ENCODE data around the gene ADARB2.

The ADARB2 gene

DNA sequence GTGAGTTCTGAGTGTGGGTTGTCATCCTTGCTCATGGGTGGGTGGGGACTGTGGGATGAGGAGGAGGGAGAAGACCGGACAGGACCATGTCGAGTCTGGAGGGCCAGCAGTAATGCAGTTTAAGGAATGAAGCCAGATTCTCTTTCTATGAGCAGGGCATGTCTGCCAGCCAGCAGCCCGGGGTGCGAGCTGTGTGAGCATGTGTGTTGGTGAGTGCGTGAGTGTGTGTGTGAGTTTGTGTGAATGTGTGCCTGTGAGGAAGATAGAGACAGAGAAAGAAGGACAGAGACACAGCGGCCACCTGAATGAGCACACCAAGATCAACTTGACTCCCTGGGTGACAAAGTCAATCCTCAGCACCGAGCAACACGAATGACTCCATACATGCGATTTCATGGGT, 52.3 kb downstream of the ADARB2 start:
- Histone ChIP-seq H3K27me3 (replicated peaks; ENCODE audit: control insufficient read depth, insufficient read depth, low read length) (no peaks in the 10 kb centered on the region), H3K4me3 (ENCODE audit: low read length) (no peak overlapping the region), H3K4me1 (ENCODE audit: control insufficient read depth, insufficient read depth, low read length) (no peaks in the 10 kb centered on the region), H3K9ac (ENCODE audit: low read length) (no peak overlapping the region), H3K36me3 (ENCODE audit: control insufficient read depth, insufficient read depth, low read length, severe bottlenecking) (no peaks in the 10 kb centered on the region), H3K9me3 (ENCODE audit: control insufficient read depth, low read length) (no peaks in the 10 kb centered on the region)
- DNase-seq (ENCODE audit: low read depth): no peak

DNA sequence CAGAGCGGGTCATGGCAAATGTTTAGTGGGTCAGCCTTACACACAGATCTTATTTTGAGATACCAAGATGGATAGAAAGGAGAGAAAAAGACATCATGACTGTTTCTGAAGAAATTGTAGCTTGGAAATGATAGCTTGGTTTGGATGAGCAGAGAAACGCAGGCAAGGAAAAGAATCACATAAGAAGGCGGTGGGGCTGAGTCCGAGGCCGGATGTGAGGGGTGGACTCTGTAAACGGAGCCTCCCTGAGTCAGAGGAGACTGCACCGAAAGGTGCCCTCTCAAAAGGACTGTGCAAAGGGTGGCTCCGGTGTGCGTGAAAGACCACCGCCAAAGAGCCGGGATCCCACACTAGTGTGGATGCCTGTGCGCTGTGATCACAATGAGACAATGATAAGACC, 53.7 kb downstream of the ADARB2 start:
- Histone ChIP-seq H3K9ac (ENCODE audit: low read length) (no peak overlapping the region), H3K4me1 (ENCODE audit: control insufficient read depth, insufficient read depth, low read length) (no peaks in the 10 kb centered on the region), H3K36me3 (ENCODE audit: control insufficient read depth, insufficient read depth, low read length, severe bottlenecking) (no peaks in the 10 kb centered on the region), H3K9me3 (ENCODE audit: control insufficient read depth, low read length) (no peaks in the 10 kb centered on the region), H3K4me3 (ENCODE audit: low read length) (no peak overlapping the region), H3K27me3 (replicated peaks; ENCODE audit: control insufficient read depth, insufficient read depth, low read length) (no peaks in the 10 kb centered on the region)
- no peak for DNase-seq (ENCODE audit: low read depth)

DNA sequence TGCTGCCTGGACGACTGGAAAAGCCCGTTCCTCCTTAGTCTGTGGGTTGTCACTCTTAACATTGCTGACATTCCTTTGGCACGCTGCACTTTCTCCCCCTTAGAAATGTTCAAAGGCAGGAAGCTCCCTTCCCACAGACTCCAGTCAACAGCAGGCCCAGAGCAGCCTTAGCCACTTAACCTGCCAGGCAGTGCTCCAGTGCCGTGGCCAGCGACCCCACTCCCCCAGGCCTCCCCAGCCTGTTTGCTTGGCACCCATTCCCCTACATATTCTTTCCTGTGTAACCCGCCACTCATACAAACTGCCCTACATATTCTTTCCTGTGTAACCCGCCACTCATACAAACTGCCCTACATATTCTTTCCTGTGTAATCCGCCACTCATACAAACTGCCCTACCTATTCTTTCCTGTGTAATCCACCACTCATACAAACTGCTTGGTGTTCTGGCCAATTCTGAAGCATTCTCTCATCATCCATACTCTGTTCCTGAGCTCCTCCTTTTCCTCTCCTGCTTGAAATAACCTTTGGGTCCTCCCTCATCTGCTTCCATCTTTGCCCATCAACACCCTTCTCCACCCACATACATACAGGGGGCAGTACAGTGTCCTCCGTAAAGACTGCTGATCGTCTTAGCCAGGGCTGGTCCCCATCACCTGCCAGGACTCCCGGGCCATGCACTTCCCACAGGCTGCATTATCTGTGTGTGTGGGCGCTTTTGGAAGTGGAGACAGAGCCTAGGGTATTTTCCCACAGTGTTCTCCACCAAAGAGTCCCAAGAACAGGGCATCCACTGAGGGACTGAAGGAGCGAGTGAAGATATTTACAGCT, 57.3 kb downstream of the ADARB2 start:
- Histone ChIP-seq H3K4me1 (ENCODE audit: control insufficient read depth, insufficient read depth, low read length) (no peaks in the 10 kb centered on the region), H3K9me3 (ENCODE audit: control insufficient read depth, low read length) (no peaks in the 10 kb centered on the region), H3K4me3 (ENCODE audit: low read length) (no peak overlapping the region), H3K27me3 (replicated peaks; ENCODE audit: control insufficient read depth, insufficient read depth, low read length) (no peaks in the 10 kb centered on the region), H3K9ac (ENCODE audit: low read length) (no peak overlapping the region), H3K36me3 (ENCODE audit: control insufficient read depth, insufficient read depth, low read length, severe bottlenecking) (no peaks in the 10 kb centered on the region)
- DNase-seq (ENCODE audit: low read depth): no peak

GRCh38 chr10:1678084-1678483, 59.2 kb downstream of the ADARB2 start:
- no peaks in the 10 kb centered on the region for H3K4me1 ChIP-seq (ENCODE audit: control insufficient read depth, insufficient read depth, low read length)
- no peaks in the 10 kb centered on the region for H3K36me3 ChIP-seq (ENCODE audit: control insufficient read depth, insufficient read depth, low read length, severe bottlenecking)
- H3K4me3 ChIP-seq (ENCODE audit: low read length): no peak overlapping the region
- no peaks in the 10 kb centered on the region for H3K27me3 ChIP-seq (replicated peaks; ENCODE audit: control insufficient read depth, insufficient read depth, low read length)
- no peak for DNase-seq (ENCODE audit: low read depth)
- H3K9me3 ChIP-seq (ENCODE audit: control insufficient read depth, low read length): no peaks in the 10 kb centered on the region
- no peak overlapping the region for H3K9ac ChIP-seq (ENCODE audit: low read length)

DNA sequence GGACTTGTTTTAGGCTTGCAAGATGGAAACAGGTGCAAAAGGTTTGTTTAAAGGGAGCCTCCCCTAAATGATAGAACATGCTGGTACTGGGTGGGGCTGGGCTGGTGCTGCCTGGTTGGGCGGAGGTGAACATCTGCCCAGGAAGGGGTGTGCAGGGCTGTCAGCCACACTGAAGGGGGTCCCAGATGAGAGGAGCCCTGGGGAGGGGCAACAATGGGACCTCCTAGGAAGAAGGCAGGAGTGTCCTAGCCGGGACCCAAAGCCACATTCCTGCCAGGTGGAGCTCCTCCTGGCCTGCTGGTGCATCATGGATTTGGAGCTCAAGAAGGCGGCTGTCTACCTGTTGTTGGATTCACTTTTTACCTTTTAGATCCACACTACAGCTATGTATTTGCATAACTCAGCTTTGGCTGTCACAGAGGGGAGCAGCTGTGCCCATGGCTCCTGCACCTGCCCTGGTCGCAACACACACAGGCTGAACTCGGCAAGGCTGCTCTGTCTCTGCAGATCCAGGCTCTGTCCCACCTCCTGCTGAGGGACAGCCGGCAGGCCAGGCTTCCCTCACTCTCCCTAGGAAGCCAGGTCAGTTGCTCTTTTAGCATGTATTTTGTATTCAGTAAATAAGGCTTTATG, 59.9 kb downstream of the ADARB2 start:
- H3K27me3 ChIP-seq (replicated peaks; ENCODE audit: control insufficient read depth, insufficient read depth, low read length): no peaks in the 10 kb centered on the region
- H3K36me3 ChIP-seq (ENCODE audit: control insufficient read depth, insufficient read depth, low read length, severe bottlenecking): no peaks in the 10 kb centered on the region
- no peak for DNase-seq (ENCODE audit: low read depth)
- no peak overlapping the region for H3K4me3 ChIP-seq (ENCODE audit: low read length)
- H3K9me3 ChIP-seq (ENCODE audit: control insufficient read depth, low read length): no peaks in the 10 kb centered on the region
- no peaks in the 10 kb centered on the region for H3K4me1 ChIP-seq (ENCODE audit: control insufficient read depth, insufficient read depth, low read length)
- no peak overlapping the region for H3K9ac ChIP-seq (ENCODE audit: low read length)

DNA sequence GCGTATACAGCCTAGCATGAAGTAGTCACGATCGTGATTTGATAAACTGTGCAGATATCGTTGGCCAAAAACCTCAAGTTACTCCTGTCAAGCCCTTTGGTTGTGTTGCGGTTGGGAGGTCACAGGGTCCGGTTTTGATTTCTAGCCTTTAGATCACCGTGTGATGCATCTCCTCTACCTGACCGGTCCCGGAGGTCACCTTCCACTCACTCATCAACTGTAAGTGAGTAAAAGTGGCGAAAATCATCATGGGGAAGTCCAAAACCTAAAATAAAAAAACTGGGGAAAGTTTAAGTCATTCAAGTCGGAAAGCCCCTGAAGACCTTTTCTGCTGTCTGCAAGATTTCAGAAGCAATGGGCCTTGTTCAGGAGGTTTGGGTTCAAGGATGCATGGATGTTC, 62.8 kb downstream of the ADARB2 start:
- Histone ChIP-seq H3K9me3 (ENCODE audit: control insufficient read depth, low read length) (no peaks in the 10 kb centered on the region), H3K9ac (ENCODE audit: low read length) (no peak overlapping the region), H3K4me1 (ENCODE audit: control insufficient read depth, insufficient read depth, low read length) (no peaks in the 10 kb centered on the region), H3K4me3 (ENCODE audit: low read length) (no peak overlapping the region), H3K27me3 (replicated peaks; ENCODE audit: control insufficient read depth, insufficient read depth, low read length) (no peaks in the 10 kb centered on the region), H3K36me3 (ENCODE audit: control insufficient read depth, insufficient read depth, low read length, severe bottlenecking) (no peaks in the 10 kb centered on the region)
- DNase-seq (ENCODE audit: low read depth): no peak

- Histone ChIP-seq H3K4me1 (ENCODE audit: control insufficient read depth, insufficient read depth, low read length) (no peaks in the 10 kb centered on the region), H3K36me3 (ENCODE audit: control insufficient read depth, insufficient read depth, low read length, severe bottlenecking) (no peaks in the 10 kb centered on the region), H3K9me3 (ENCODE audit: control insufficient read depth, low read length) (no peaks in the 10 kb centered on the region), H3K9ac (ENCODE audit: low read length) (no peak overlapping the region), H3K4me3 (ENCODE audit: low read length) (no peak overlapping the region), H3K27me3 (replicated peaks; ENCODE audit: control insufficient read depth, insufficient read depth, low read length) (no peaks in the 10 kb centered on the region)
- DNase-seq (ENCODE audit: low read depth): no peak
These were observed 63.6 kb downstream of the ADARB2 start for GRCh38 chr10:1673568-1674345.

- H3K27me3 ChIP-seq (replicated peaks; ENCODE audit: control insufficient read depth, insufficient read depth, low read length): no peaks in the 10 kb centered on the region
- DNase-seq (ENCODE audit: low read depth): no peak
- H3K9ac ChIP-seq (ENCODE audit: low read length): no peak overlapping the region
- H3K4me1 ChIP-seq (ENCODE audit: control insufficient read depth, insufficient read depth, low read length): no peaks in the 10 kb centered on the region
- no peaks in the 10 kb centered on the region for H3K9me3 ChIP-seq (ENCODE audit: control insufficient read depth, low read length)
- H3K4me3 ChIP-seq (ENCODE audit: low read length): no peak overlapping the region
- no peaks in the 10 kb centered on the region for H3K36me3 ChIP-seq (ENCODE audit: control insufficient read depth, insufficient read depth, low read length, severe bottlenecking)
These were observed 65.1 kb downstream of the ADARB2 start for GRCh38 chr10:1672001-1672781.

- Histone ChIP-seq H3K4me3 (ENCODE audit: low read length) (no peak overlapping the region), H3K4me1 (ENCODE audit: control insufficient read depth, insufficient read depth, low read length) (no peaks in the 10 kb centered on the region), H3K9me3 (ENCODE audit: control insufficient read depth, low read length) (no peaks in the 10 kb centered on the region), H3K9ac (ENCODE audit: low read length) (no peak overlapping the region), H3K36me3 (ENCODE audit: control insufficient read depth, insufficient read depth, low read length, severe bottlenecking) (no peaks in the 10 kb centered on the region), H3K27me3 (replicated peaks; ENCODE audit: control insufficient read depth, insufficient read depth, low read length) (no peaks in the 10 kb centered on the region)
- DNase-seq (ENCODE audit: low read depth): no peak
These were observed 65.8 kb downstream of the ADARB2 start for GRCh38 chr10:1671366-1672000.

- H3K27me3 ChIP-seq (replicated peaks; ENCODE audit: control insufficient read depth, insufficient read depth, low read length): no peaks in the 10 kb centered on the region
- no peak overlapping the region for H3K4me3 ChIP-seq (ENCODE audit: low read length)
- no peaks in the 10 kb centered on the region for H3K36me3 ChIP-seq (ENCODE audit: control insufficient read depth, insufficient read depth, low read length, severe bottlenecking)
- no peak for DNase-seq (ENCODE audit: low read depth)
- no peak overlapping the region for H3K9ac ChIP-seq (ENCODE audit: low read length)
- H3K9me3 ChIP-seq (ENCODE audit: control insufficient read depth, low read length): no peaks in the 10 kb centered on the region
- no peaks in the 10 kb centered on the region for H3K4me1 ChIP-seq (ENCODE audit: control insufficient read depth, insufficient read depth, low read length)
These were observed 66.6 kb downstream of the ADARB2 start for GRCh38 chr10:1670541-1671365.

Measured in adipocyte (in vitro differentiated cells).